BE2C (cell line): Measurements from ENCODE around the gene ZNF154.
A peak's percentile ranks its signal among the peaks of the same experiment; 100 is the strongest.

Source experiments
- DNase-seq: peaks from one replicate; pipeline ENCODE4 v3.0.0-alpha.2; 2020
- H3K27me3 ChIP-seq: fragments of 250-450 bp; sonication (Bioruptor Pico); 2 replicates; pipeline ENCODE4 v1.5.1; 2020; ENCODE audit warnings: mild to moderate bottlenecking
- H3K36me3 ChIP-seq: fragments of 250-450 bp; sonication (Bioruptor Pico); 2 replicates; pipeline ENCODE4 v1.5.1; 2020; ENCODE audit warnings: mild to moderate bottlenecking
- H3K4me1 ChIP-seq: fragments of 250-450 bp; sonication (Bioruptor Pico); 2 replicates; pipeline ENCODE4 v1.5.1; 2020
- H3K4me3 ChIP-seq: 2 replicates; pipeline ENCODE4 v1.5.1; 2011; ENCODE audit warnings: low read depth, low read length
- H3K9me3 ChIP-seq: fragments of 250-450 bp; sonication (Bioruptor Pico); 2 replicates; pipeline ENCODE4 v1.5.1; 2020
- CTCF ChIP-seq: IDR thresholded peaks from 2 replicates; pipeline ENCODE4 v1.5.1; 2012; ENCODE audit warnings: mild to moderate bottlenecking, low read depth, low read length

The ZNF154 gene

GRCh38 chr19:57687363-57688010 lies 21.5 kb downstream of the ZNF154 start:
- no peak for DNase-seq
- Histone ChIP-seq H3K27me3 (no peaks in the 10 kb centered on the region), H3K9me3 (peaks cover 31% of the 10 kb centered on the region), H3K36me3 (peaks cover 78% of the 10 kb centered on the region), H3K4me3 (no peak overlapping the region), H3K4me1 (no peaks in the 10 kb centered on the region)
- no peak for TF ChIP-seq CTCF

- Histone ChIP-seq H3K4me3 (no peak overlapping the region), H3K36me3 (peaks cover 80% of the 10 kb centered on the region), H3K9me3 (peaks cover 31% of the 10 kb centered on the region), H3K27me3 (no peaks in the 10 kb centered on the region), H3K4me1 (no peaks in the 10 kb centered on the region)
- no peak for TF ChIP-seq CTCF
- DNase-seq = no peak
These were observed 22.3 kb downstream of the ZNF154 start for GRCh38 chr19:57686727-57687126.

- Histone ChIP-seq H3K27me3 (no peaks in the 10 kb centered on the region), H3K4me3 (peak overlapping the region; percentile 87), H3K4me1 (no peaks in the 10 kb centered on the region), H3K9me3 (peaks cover 20% of the 10 kb centered on the region), H3K36me3 (peaks cover 50% of the 10 kb centered on the region)
- DNase-seq = no peak
- TF ChIP-seq CTCF = no peak
These were observed 26.7 kb downstream of the ZNF154 start for GRCh38 chr19:57682226-57682766.

GRCh38 chr19:57675881-57676280 lies 33.1 kb downstream of the ZNF154 start:
- no peak overlapping the region for H3K4me3 ChIP-seq
- no peak for DNase-seq
- H3K9me3 ChIP-seq = no peaks in the 10 kb centered on the region
- H3K4me1 ChIP-seq = no peaks in the 10 kb centered on the region
- no peak for TF ChIP-seq CTCF
- no peaks in the 10 kb centered on the region for H3K36me3 ChIP-seq
- peaks cover 4% of the 10 kb centered on the region for H3K27me3 ChIP-seq

- Histone ChIP-seq H3K9me3 (no peaks in the 10 kb centered on the region), H3K36me3 (no peaks in the 10 kb centered on the region), H3K27me3 (peaks cover 4% of the 10 kb centered on the region), H3K4me3 (no peak overlapping the region), H3K4me1 (no peaks in the 10 kb centered on the region)
- no peak for DNase-seq
- TF ChIP-seq CTCF = no peak
These were observed 36.5 kb downstream of the ZNF154 start for GRCh38 chr19:57672466-57672865.

- Histone ChIP-seq H3K4me3 (no peak overlapping the region), H3K9me3 (no peaks in the 10 kb centered on the region), H3K36me3 (no peaks in the 10 kb centered on the region), H3K27me3 (peaks cover 3% of the 10 kb centered on the region), H3K4me1 (no peaks in the 10 kb centered on the region)
- no peak for DNase-seq
- TF ChIP-seq CTCF = no peak
These were observed 37.7 kb downstream of the ZNF154 start for GRCh38 chr19:57671124-57671895.
